ENCODE data around the gene BDKRB1.

DNA sequence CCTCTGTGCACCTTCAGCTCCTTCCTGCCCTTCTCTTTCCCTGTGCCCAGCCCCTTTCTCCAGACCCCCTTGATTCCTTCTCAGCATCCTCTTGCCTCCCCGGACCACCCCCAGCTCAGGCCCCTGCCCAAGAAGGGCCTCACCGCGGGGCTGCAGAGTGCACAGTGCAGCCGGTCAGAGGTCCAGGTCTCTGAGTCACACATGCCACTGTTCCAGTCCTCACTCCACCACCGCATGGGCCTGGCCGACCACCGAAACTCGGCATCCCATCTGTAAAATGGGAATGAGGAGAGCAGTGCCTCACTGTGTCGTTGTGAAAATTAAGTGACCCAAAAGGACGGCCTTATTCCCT is 13.3 kb downstream of the BDKRB1 start:
- TF ChIP-seq CTCF (IDR thresholded peaks at IDR 0.05; ENCODE audit: insufficient read depth, low read depth, low read length): no peak
- TF ChIP-seq EZH2 (IDR thresholded peaks at IDR 0.05; ENCODE audit: insufficient read depth, low read length): no peak
